Measurements from ENCODE around the gene WASF2. TPM values are rescaled to one million over a fixed set of nuclear protein-coding genes. Genes with fewer than 3 reads are reported as not detected.
"Not testable (repeated sequence)": the region's sequence is repeated elsewhere in the genome, so short reads cannot be mapped to it uniquely, and the experiment has no call there.

The WASF2 gene
- total RNA-seq, 1 donor from 2014 or later = 113 TPM

GRCh38 chr1:27388337-27389005 is 101.5 kb downstream of the WASF2 start:
- peak overlapping the region; percentile 86 for H3K27ac Mint-ChIP-seq
- TF ChIP-seq CTCF (conservative IDR thresholded peaks at IDR 0.05) = peak; percentile 86
- peaks cover 13% of the 10 kb centered on the region for H3K27me3 Mint-ChIP-seq
- H3K36me3 Mint-ChIP-seq = no peaks in the 10 kb centered on the region
- DNase-seq (ENCODE audit: extremely low spot score, unreplicated experiment) = no peak
- no peaks in the 10 kb centered on the region for H3K9me3 Mint-ChIP-seq
- H3K4me1 Mint-ChIP-seq (ENCODE audit: unreplicated experiment) = peaks cover 12% of the 10 kb centered on the region
- H3K4me3 Mint-ChIP-seq = peak overlapping the region; percentile 7

GRCh38 chr1:27384797-27385196 is 105.2 kb downstream of the WASF2 start:
- H3K27me3 Mint-ChIP-seq = peaks cover 12% of the 10 kb centered on the region
- not testable (repeated sequence) for H3K36me3 Mint-ChIP-seq; H3K9me3 Mint-ChIP-seq; H3K4me3 Mint-ChIP-seq; H3K27ac Mint-ChIP-seq; H3K4me1 Mint-ChIP-seq (ENCODE audit: unreplicated experiment); DNase-seq (ENCODE audit: extremely low spot score, unreplicated experiment)

- no peak for DNase-seq (ENCODE audit: extremely low spot score, unreplicated experiment)
- no peak for TF ChIP-seq CTCF (conservative IDR thresholded peaks at IDR 0.05)
- Mint-ChIP-seq H3K27ac (no peak overlapping the region), H3K27me3 (peaks cover 15% of the 10 kb centered on the region), H3K4me3 (no peak overlapping the region), H3K9me3 (no peaks in the 10 kb centered on the region), H3K36me3 (no peaks in the 10 kb centered on the region), H3K4me1 (ENCODE audit: unreplicated experiment) (peaks cover 6% of the 10 kb centered on the region)
These were observed 106.3 kb downstream of the WASF2 start for GRCh38 chr1:27383661-27384060.

- Mint-ChIP-seq H3K36me3 (no peaks in the 10 kb centered on the region), H3K4me3 (no peak within 1 kb of the TSS), H3K27me3 (peaks cover 12% of the 10 kb centered on the region), H3K27ac (no peak within 1 kb of the TSS), H3K9me3 (no peaks in the 10 kb centered on the region), H3K4me1 (ENCODE audit: unreplicated experiment) (peaks cover 3% of the 10 kb centered on the region)
- no peak for TF ChIP-seq CTCF (conservative IDR thresholded peaks at IDR 0.05)
- no peak for DNase-seq (ENCODE audit: extremely low spot score, unreplicated experiment)
These were observed 106.8 kb downstream of the WASF2 start, which contains the start of gene CD164L2 for GRCh38 chr1:27383039-27383605. Gene CD164L2, minus strand, starts transcription at chr1:27383333. Its CDS starts 94 bp downstream, at chr1:27383239.

- TF ChIP-seq CTCF (conservative IDR thresholded peaks at IDR 0.05) = no peak
- Mint-ChIP-seq H3K4me1 (ENCODE audit: unreplicated experiment) (peaks cover 3% of the 10 kb centered on the region), H3K27ac (no peak overlapping the region), H3K27me3 (peaks cover 12% of the 10 kb centered on the region), H3K36me3 (no peaks in the 10 kb centered on the region), H3K9me3 (no peaks in the 10 kb centered on the region), H3K4me3 (no peak overlapping the region)
- DNase-seq (ENCODE audit: extremely low spot score, unreplicated experiment) = no peak
These were observed 107.8 kb downstream of the WASF2 start for GRCh38 chr1:27381969-27382762.

Measured in type B pancreatic cell (in vitro differentiated cells).